T-helper 22 cell (primary cell): ENCODE measurements around the gene PPP1R9B.

Experiments
- DNase-seq: peaks from one replicate; pipeline ENCODE4 v3.0.0-alpha.2; 2020; ENCODE audit warnings: low read depth

Gene PPP1R9B

DNA sequence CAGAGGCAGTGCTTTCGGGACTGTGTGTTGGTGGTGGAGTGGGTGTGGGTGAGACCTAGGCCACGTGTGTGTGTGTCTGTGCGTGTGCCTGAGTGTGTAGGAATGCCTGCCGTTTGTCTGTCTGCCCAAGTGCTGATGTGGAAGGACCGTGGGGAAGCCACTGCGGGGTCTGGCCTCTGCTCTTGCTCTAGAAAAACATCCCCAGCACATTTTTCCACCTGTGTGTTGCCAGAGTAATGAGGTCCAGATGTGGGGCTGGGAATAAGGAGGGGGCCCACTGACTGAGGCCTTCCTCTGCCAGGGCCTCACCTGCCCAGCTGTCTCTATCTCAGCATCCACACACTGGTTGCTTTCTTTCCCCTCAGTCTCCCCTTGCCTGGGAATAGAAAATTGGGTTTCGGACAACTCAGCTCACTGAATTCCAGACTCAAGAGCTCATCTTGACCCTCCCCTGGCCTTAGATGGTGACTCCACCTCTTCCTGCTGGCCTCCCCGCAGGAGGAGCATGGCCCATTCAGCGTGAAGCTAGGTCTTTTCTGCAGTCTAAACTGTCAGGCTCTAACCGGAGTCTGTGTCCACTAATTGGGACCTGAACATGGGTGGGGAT is 23.0 kb upstream of the PPP1R9B start:
- DNase-seq: no peak

DNA sequence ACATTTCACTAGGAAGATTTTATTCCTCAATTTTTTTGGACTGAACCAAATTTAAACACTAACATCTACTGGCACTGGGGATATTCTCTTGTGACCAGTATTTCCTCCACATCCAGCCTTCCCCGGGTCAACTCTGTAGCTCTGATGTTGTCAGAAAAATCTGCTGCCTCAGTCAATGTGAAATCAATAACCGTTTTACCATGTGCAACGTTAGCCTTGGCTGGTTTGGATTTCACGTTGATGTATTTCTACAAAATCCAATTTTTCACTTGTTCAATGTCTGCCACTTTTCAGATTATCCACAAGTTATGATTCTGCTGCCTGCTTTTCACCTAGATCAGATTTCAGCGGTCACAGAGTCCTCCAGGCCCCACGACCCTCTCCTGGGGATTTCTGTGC is 22.5 kb upstream of the PPP1R9B start:
- DNase-seq: no peak

DNA sequence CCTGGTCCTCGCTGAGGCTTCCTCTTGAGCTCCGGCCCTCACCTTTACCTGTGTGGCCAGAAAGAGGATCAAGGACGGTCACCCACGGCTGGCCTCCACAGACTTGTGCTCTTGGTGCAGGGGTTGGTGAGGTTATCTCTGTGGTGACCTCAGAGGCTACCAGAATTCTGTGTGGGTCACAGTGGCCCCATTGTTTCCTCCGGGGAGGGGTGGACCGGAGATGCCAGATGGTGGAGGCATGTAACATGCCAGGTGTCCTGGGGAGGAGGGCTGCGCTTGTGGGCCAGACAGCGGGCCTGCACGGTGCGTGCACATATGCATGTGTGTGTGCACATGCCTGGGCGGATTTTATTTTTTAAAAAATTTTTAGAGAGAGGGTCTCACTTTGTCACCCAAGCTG is 21.7 kb upstream of the PPP1R9B start:
- no peak for DNase-seq

- DNase-seq: no peak
These were observed 21.0 kb upstream of the PPP1R9B start for GRCh38 chr17:50171371-50172071.

DNA sequence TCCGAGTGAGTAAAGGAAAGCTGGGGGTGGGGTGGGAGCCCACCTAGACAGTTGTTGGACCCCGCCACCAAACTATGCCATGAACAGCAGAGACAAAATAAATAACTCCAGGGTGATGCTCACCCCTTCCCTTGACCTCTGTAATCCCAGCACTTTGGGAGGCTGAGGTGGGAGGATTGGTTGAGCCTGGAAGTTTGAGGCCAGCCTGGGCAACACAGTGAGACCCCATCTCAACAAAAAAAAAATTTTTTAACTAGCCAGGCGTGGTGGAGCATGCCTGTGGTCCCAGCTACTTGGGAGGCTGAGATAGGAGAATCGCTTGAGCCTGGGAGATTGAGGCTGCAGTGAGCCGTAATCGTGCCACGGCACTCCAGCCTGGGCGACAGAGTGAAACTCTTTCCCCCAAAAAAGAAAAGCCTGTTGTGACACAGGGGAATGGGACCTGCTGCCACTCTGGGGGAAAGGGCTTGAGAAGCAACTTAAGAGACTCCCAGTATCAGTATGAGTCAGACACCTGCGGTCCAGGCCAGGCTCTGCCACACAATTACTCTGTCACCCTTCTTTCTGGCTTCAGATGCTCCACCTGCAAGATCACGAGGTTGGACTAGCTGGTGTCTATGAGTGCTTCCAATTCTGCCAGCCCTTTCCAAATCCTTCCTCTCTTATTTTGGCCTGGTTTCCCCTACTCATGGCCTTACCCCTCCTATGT is 20.3 kb upstream of the PPP1R9B start:
- no peak for DNase-seq

DNA sequence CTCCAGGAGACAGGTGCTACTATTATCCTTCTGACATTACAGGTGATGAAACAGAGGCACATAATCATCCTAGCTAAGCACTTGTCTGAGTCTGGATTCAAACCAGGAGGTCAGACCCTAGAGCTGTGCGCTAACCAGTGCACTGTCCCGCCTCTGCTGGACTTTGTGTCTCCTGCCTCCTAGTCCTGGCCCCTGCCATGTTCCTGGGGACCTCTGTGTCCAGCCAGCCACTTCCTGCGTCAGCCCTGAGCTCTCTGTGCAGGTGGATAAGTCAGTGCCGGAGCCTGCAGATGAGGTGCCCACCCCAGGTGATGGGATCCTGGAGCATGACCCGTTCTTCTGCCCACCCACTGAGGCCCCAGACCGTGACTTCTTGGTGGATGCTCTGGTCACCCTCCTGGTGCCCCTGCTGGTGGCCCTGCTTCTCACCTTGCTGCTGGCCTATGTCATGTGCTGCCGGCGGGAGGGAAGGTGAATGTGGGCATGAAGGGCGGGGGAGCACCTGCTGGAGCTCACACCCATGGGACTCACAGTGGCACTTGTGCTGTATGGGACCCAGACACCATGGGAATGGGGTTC is 19.5 kb upstream of the PPP1R9B start:
- DNase-seq: no peak

GRCh38 chr17:50169121-50169764 is 18.8 kb upstream of the PPP1R9B start:
- peak; percentile 35 for DNase-seq

DNA sequence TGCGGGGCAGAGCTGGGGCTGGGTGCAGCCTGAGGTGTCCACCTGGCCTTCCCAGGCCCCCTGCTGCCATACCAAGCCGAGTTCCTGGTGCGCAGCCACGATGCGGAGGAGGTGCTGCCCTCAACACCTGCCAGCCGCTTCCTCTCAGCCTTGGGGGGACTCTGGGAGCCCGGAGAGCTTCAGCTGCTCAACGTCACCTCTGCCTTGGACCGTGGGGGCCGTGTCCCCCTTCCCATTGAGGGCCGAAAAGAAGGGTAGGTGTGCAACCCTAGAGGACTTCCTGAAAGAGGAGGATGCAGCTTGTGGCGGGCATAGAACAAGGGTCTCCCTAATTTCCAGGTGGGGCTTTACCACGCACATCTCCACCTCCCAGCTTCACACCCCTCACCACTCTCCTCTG is 17.8 kb upstream of the PPP1R9B start:
- no peak for DNase-seq

- no peak for DNase-seq
These were observed 16.9 kb upstream of the PPP1R9B start for GRCh38 chr17:50167371-50167770.

DNA sequence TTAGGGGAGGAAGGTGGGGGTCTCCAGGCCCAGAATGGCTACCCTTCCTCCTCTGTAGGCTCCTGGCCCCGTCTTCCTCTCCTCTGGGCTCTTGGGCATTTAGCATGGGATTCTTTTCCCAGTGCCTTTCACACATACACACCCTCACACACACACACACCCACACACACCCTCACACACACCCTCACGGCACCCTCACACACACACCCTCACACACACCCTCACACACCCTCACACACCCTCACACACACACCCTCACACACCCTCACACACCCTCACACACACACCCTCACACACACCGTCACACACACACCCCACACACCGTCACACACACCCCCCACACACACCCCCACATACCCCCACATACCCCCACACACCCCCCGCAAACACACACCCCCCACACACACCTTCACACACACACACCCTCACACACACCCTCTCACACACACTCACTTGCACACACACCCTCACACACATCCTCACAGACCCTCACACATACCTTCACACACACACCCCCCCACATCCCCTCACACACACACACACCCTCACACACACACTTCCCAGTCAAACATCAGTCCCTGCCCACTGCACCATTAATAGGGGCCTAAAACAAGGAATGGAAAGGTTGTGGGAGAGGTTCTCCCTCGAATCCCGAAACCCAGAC is 16.2 kb upstream of the PPP1R9B start:
- no peak for DNase-seq

DNA sequence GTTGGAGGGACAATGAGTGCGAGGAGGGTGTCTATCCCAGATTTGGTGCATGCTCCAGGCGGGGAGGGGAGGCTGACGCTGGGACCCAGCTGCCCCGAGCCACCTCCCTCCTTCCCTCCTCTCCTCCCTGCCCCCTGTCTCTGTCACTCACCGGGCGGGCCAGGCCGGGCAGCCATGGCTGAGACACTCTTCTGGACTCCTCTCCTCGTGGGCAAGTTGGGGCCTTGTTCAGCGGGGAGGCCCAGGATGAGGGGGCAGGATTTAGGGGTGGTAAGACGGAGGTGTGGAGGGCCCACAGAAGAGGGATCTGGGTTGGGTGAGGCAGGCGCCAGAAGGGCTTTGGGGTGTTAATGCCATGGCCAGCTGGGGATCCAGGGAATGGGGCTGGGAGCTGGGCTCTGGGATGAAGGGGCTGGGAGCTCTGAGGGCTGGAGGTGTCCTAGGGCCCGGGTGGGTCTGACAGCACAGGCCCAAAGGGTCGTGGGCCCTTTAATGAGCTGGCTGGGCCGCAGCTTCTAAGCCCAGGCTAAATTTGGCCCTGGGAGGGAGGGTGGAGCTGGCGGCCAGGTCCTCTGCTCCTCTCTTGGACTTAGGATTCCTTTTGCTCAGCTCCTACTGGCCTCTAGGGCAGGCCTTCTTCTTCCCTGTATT is 15.5 kb upstream of the PPP1R9B start, which contains the start of gene SGCA:
Gene SGCA, plus strand, starts transcription at position 139 of the 651 bp plus-strand sequence. Its CDS starts 36 bp downstream, at position 175.
- DNase-seq: no peak

DNA sequence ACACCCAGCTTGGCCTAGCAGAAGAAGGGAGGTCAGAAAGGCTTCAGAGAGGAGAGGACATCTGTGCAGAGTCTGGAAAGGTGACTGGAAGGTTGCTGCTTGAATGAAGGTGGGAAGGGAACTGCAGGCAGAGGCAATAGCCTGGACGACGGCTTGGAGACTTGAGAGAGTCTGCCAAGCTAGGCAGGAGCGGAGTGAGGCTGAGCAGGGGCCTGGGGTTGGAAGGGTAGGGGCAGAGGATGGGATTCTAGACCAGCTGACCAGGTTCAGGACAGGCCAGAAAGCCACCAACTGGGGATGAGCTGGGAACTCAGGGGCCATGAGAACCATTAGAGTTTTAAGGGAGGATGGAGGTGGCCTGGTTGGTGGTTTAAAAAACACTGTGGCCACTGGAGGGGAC is 15.0 kb upstream of the PPP1R9B start:
- no peak for DNase-seq

DNA sequence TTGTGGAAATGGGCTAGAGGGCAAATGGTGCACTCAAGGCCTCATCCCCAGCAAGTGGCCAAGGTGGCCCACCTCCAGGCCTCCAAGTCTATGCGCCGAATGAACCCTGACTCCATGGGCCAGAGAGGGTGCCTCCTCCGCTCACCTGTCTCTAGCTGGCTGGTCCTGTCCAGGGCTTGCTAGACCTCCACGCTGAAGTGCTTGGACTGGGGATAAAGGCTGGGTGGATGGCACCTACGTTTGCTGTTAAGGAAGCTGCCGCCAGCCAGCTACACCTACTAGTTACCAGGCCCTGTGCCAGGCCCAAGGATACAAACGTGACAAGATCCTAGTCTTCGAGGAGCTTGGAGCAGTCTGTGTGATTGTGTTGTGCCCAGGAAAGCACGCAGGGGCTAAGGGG is 14.6 kb upstream of the PPP1R9B start:
- no peak for DNase-seq

- no peak for DNase-seq
These were observed 14.2 kb upstream of the PPP1R9B start for GRCh38 chr17:50164697-50164988.

DNA sequence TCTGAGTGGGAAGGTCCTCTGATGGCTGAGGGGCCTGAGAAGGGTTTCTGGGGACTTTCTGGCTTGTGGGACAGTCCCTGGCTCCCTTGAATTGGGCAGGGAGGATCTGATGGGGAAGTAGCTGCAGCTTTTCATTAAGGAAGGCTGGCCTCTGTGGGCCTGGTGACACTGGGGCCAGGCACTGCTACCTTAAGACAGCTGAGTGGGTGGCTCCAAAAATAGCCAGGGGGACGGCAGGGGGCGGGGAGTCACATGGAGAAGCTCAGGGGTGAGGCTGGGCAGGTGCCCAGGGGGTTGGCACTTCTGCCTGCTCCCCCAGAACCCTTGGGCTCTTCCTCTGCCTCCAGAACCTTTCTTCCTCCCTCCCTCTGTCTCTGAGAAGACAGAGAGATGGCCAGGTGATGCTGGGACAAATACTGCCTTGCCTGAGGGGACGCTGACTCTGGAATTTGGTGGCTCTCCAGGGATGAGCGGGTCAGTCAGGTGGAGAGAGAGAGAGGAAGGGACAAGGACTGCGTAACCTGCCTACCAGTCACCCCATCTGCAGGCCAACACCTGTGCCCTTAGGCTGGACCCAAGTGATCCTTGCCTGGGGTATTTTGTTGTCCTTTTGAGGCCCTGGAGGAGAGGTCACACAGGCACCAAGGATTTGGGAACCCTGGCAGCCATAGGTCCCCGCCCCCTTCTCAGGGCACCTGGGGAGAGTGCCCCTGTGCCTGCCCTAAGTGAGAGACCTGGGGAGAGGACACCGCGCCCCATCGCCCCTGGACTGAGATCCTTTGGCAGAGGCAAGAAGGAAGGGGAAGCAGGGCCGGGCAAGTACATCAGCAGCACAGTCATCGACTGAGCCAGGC is 13.6 kb upstream of the PPP1R9B start:
- no peak for DNase-seq

- DNase-seq: no peak
These were observed 12.2 kb upstream of the PPP1R9B start for GRCh38 chr17:50162466-50163254.

DNA sequence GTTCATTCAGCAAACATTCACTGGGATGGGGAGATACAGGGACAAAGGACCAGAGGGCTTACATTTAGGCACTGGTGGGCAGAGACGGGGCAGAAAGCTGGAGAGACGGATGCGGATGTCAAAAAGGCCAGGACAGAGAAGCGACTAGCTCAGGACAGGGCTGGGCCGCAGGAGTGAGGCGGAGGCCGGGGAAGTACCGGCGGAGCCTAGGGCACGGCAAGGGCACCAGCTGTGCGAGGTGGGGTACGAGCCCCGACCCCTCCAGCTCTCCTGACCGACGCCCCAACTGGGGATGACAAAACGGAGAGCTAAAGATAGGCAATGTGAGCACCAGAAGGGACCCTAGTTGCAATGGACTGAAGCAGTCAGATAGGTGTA is 11.4 kb upstream of the PPP1R9B start:
- no peak for DNase-seq

DNA sequence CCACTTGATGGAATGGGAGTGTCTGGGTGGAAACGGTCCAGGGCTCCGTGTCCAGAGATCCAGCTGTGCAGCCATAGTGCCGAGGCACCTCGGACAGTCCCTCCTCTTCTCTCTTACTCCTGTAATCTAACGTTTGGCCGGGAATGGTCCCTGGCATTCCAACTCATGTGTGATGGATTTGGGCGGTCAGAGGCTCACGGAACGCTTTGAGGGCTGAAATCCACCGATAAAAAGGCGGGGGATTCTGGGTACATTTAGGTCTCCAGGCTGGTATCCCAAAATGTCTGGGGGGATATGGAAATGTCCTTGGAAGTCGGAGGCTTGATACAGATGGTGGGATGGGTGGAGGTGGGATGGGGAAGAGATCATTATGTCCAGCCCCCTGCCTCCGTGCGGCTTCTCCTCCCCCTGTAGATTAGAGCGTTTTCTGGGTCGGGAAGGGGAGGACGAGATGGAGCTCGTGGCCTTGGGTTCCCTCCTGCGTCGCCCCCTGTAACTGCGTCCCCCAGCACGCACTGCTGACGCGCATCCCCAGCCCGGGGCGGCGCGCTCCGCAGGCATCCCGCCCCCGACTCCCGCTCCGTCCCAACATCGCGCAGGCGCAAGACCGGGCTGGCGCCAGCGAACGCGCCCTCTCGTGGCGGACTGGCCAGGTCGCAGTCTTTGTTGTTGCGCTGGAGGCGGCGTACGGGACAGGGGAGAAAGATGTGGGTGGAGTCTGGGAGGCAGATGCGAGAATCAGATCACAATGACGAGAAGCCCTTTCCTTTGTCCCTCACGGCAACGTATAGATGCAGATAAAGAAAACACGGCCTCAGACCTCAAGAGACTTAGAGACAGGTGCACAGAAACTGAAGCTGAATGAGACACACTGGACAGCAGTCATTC is 10.8 kb upstream of the PPP1R9B start:
- DNase-seq: peak; percentile 89

DNA sequence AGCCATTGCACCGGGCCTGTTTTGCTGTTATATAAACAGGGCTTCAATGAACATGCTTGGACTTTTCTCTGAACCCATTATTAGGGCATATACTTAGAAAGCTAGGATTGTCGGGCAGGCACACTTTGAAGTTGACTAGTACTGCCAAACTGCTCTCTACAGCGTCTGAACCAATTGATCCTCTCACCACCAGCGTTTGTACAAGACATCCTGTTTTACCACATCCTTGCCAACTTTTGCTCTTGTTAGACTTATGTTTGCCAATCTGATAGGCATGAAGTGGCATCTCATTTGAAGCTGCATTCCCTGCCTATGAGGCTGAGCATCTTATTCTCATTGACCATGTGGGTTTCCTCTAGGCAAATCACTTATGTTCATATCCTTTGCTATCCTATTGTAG is 7.4 kb upstream of the PPP1R9B start:
- no peak for DNase-seq
